Motor neuron (in vitro differentiated cells): ENCODE results near the gene ARCN1. TPM values are rescaled to one million over a fixed set of nuclear protein-coding genes. Genes with fewer than 3 reads are reported as not detected.
"Not testable (repeated sequence)": the region's sequence is repeated elsewhere in the genome, so short reads cannot be mapped to it uniquely, and the experiment has no call there.

Experiments used
- ATAC-seq, 8 experiments: fragments of 200-7000 bp; cut with Tn5 transposase; replicated peaks in 6 of 8; 2 replicates each; pipeline ENCODE4 v1.8.0; 2021; ENCODE audit warnings: mild to moderate bottlenecking in 8 of 8, moderate library complexity in 8 of 8
- H3K27ac ChIP-seq, 2 donors: fragments of 250-450 bp; sonication (Bioruptor Pico); 2 replicates each; pipeline ENCODE4 v1.9.0; 2021; ENCODE audit warnings: antibody characterized with exemption in 2 of 2, mild to moderate bottlenecking in 2 of 2, moderate library complexity in 1 of 2
- H3K4me1 ChIP-seq, 2 donors: fragments of 250-450 bp; sonication (Bioruptor Pico); replicated peaks in 1 of 2; 2 replicates each; pipeline ENCODE4 v1.6.1; 2021; ENCODE audit warnings: antibody characterized with exemption in 2 of 2, mild to moderate bottlenecking in 2 of 2, moderate library complexity in 1 of 2
- H3K4me3 ChIP-seq, 5 donors: fragments of 250-450 bp; sonication (Bioruptor Pico); 2 replicates each; pipeline ENCODE4 v1.9.0; 2021; ENCODE audit warnings: antibody characterized with exemption in 5 of 5, mild to moderate bottlenecking in 5 of 5, moderate library complexity in 4 of 5
- WGBS, 10 experiments: fragments of 450-650 bp; shearing (Covaris generic); methylation state at CpG; one replicate each; pipeline ENCODE4 v1.0.0; 2022; 5-methylcytosine and 5-hydroxymethylcytosine counted together
- in situ Hi-C, 9 experiments: fragments of 400-800 bp; cut with MboI; loops; one replicate each; pipeline ENCODE4 v1.15.0; 2021; ENCODE audit warnings: low sequenced_read_pairs in 9 of 9, low pct_unique_long_range_greater_than_20kb in 2 of 9; ENCODE audit not compliant: unreplicated experiment in 9 of 9
- total RNA-seq, 8 experiments: library from RNA; unstranded; fragments of 300-600 nt; gene quantifications; 2 replicates each; pipeline versions ENCODE4 v1.2.3 to v1.2.4, GENCODE V29; 2022

Gene ARCN1
- total RNA-seq, 8 experiments from 2014 or later, result 87.9 to 155 (median 122) TPM

GRCh38 chr11:118610773-118611432 lies 38.7 kb downstream of the ARCN1 start:
- H3K27ac ChIP-seq, result no peak overlapping the region
- WGBS, 10 experiments, result 0 to 100% (median 39%) methylated on average over 1 to 3 of the region's 54 CpGs; no CpG with 5 or more reads in 3 of the 10 experiments
- peaks cover 28 to 57% of the 10 kb centered on the region in 2 donors for H3K4me1 ChIP-seq
- in situ Hi-C loops, result no loop called here
- H3K4me3 ChIP-seq, result peak overlapping the region in 2 of 5 donors; percentile 9 to 13
- peak; percentile 4 to 50 (median 17) for ATAC-seq

GRCh38 chr11:118611433-118611795 lies 39.2 kb downstream of the ARCN1 start:
- H3K27ac ChIP-seq, ATAC-seq, in situ Hi-C loops, H3K4me3 ChIP-seq: not testable (repeated sequence)
- peaks cover 33 to 57% of the 10 kb centered on the region in 2 donors for H3K4me1 ChIP-seq
- 29 to 100% (median 93%) methylated on average over 1 to 17 of the region's 19 CpGs; no CpG with 5 or more reads in 2 of the 10 experiments for WGBS, 10 experiments

GRCh38 chr11:118612378-118612777 lies 40.2 kb downstream of the ARCN1 start:
- 0 to 92% (median 85%) methylated on average over 1 to 4 of the region's 7 CpGs; no CpG with 5 or more reads in 3 of the 10 experiments for WGBS, 10 experiments
- H3K4me1 ChIP-seq, result peaks cover 36 to 55% of the 10 kb centered on the region in 2 donors
- in situ Hi-C loops, result no loop called here
- H3K4me3 ChIP-seq, result no peak overlapping the region
- no peak overlapping the region for H3K27ac ChIP-seq
- ATAC-seq, result peak in 2 of 8 experiments; percentile 1

- H3K4me1 ChIP-seq, result peaks cover 46 to 62% of the 10 kb centered on the region in 2 donors
- H3K4me3 ChIP-seq, result no peak overlapping the region
- no peak for ATAC-seq
- WGBS, 10 experiments, result 82 to 100% (median 86%) methylated on average over 1 to 3 of the region's 7 CpGs; no CpG with 5 or more reads in 7 of the 10 experiments
- H3K27ac ChIP-seq, result no peak overlapping the region
- in situ Hi-C loops, result no loop called here
Measured at GRCh38 chr11:118614511-118614910, 42.3 kb downstream of the ARCN1 start.

GRCh38 chr11:118615282-118615975 lies 43.2 kb downstream of the ARCN1 start:
- peak in 3 of 8 experiments; percentile 2 to 24 (median 5) for ATAC-seq
- 20 to 93% (median 80%) methylated on average over 1 to 5 of the region's 6 CpGs; no CpG with 5 or more reads in 1 of the 10 experiments for WGBS, 10 experiments
- peaks cover 49 to 62% of the 10 kb centered on the region in 2 donors for H3K4me1 ChIP-seq
- no peak overlapping the region for H3K4me3 ChIP-seq
- H3K27ac ChIP-seq, result peak overlapping the region in 1 of 2 donors; percentile 68
- in situ Hi-C loops, result no loop called here

GRCh38 chr11:118615976-118616371 lies 43.8 kb downstream of the ARCN1 start:
- Histone ChIP-seq H3K4me3 (no peak overlapping the region), H3K27ac (peak overlapping the region in 1 of 2 donors; percentile 68), H3K4me1 (peaks cover 55 to 63% of the 10 kb centered on the region in 2 donors)
- WGBS, 10 experiments, result 50 to 57% methylated on average over 2 to 3 of the region's 5 CpGs; no CpG with 5 or more reads in 8 of the 10 experiments
- ATAC-seq, result peak in 3 of 8 experiments; percentile 2 to 9 (median 8)
- in situ Hi-C loops, result no loop called here

GRCh38 chr11:118618115-118618990 lies 46.1 kb downstream of the ARCN1 start:
- peak in 5 of 8 experiments; percentile 16 to 50 (median 30) for ATAC-seq
- in situ Hi-C loops, result no loop called here
- peaks cover 66 to 72% of the 10 kb centered on the region in 2 donors for H3K4me1 ChIP-seq
- WGBS, 10 experiments, result 0 to 62% (median 49%) methylated on average over 1 to 9 of the region's 11 CpGs; no CpG with 5 or more reads in 3 of the 10 experiments
- H3K4me3 ChIP-seq, result no peak overlapping the region
- peak overlapping the region; percentile 57 to 88 for H3K27ac ChIP-seq

- Histone ChIP-seq H3K27ac (peak overlapping the region; percentile 57 to 88), H3K4me3 (no peak overlapping the region), H3K4me1 (peaks cover 68 to 74% of the 10 kb centered on the region in 2 donors)
- WGBS, 10 experiments, result 0 to 70% (median 40%) methylated on average over 1 to 3 of the region's 4 CpGs; no CpG with 5 or more reads in 3 of the 10 experiments
- ATAC-seq, result peak in 3 of 8 experiments; percentile 17 to 48 (median 21)
- in situ Hi-C loops, result no loop called here
Measured at GRCh38 chr11:118618991-118619375, 46.8 kb downstream of the ARCN1 start.

GRCh38 chr11:118619444-118620197 lies 47.4 kb downstream of the ARCN1 start:
- in situ Hi-C loops, result no loop called here
- ATAC-seq, result peak; percentile 11 to 59 (median 44)
- Histone ChIP-seq H3K4me3 (no peak overlapping the region), H3K4me1 (peaks cover 68 to 74% of the 10 kb centered on the region in 2 donors), H3K27ac (peak overlapping the region; percentile 57 to 88)
- WGBS, 10 experiments, result 0 to 100% (median 43%) methylated on average over 1 to 4 of the region's 6 CpGs; no CpG with 5 or more reads in 1 of the 10 experiments

GRCh38 chr11:118620529-118621070 lies 48.4 kb downstream of the ARCN1 start:
- H3K4me1 ChIP-seq, result peaks cover 64 to 66% of the 10 kb centered on the region in 2 donors
- peak in 3 of 8 experiments; percentile 0 to 1 (median 1) for ATAC-seq
- H3K27ac ChIP-seq, result peak overlapping the region; percentile 88 to 90
- WGBS, 10 experiments, result 40 to 100% (median 69%) methylated on average over 1 to 4 of the region's 7 CpGs; no CpG with 5 or more reads in 2 of the 10 experiments
- H3K4me3 ChIP-seq, result peak overlapping the region; percentile 45 to 80 (median 68)
- in situ Hi-C loops, result no loop called here

GRCh38 chr11:118621071-118621783 lies 49.0 kb downstream of the ARCN1 start:
- ATAC-seq, result peak; percentile 28 to 72 (median 62)
- in situ Hi-C loops, result no loop called here
- Histone ChIP-seq H3K27ac (peak overlapping the region; percentile 88 to 90), H3K4me1 (peaks cover 58 to 59% of the 10 kb centered on the region in 2 donors), H3K4me3 (peak overlapping the region; percentile 45 to 80 (median 68))
- WGBS, 10 experiments, result 0% methylated on average over 1 to 2 of the region's 38 CpGs; no CpG with 5 or more reads in 8 of the 10 experiments
